Spleen (tissue), 7 donors: ENCODE data around the gene SLC39A11.

Experiments
- CTCF ChIP-seq, 11 experiments: fragments of 200-600 bp in 7 of 11; fragments of 450-650 bp in 4 of 11; sonication (generic) in 4 of 11; IDR thresholded peaks in 8 of 11; conservative IDR thresholded peaks in 3 of 11; 1 replicate in 7 of 11; 2 replicates in 4 of 11; pipeline versions ENCODE4 v1.4.0 to v1.8.0; 2016 to 2021; ENCODE audit warnings: antibody characterized with exemption in 11 of 11, inconsistent platforms in 4 of 11, mild to moderate bottlenecking in 1 of 11
- POLR2A ChIP-seq, 3 donors: fragments of 450-650 bp; IDR thresholded peaks; one replicate each; pipeline ENCODE4 v1.5.1; 2017; ENCODE audit warnings: antibody characterized with exemption in 3 of 3, mild to moderate bottlenecking in 1 of 3
- POLR2AphosphoS5 ChIP-seq, 3 donors: sonication (generic); formaldehyde crosslinking; IDR thresholded peaks; one replicate each; pipeline ENCODE4 v1.5.1; 2017; ENCODE audit warnings: antibody characterized with exemption in 3 of 3
- donor health status: DM: no; HTN: no; CAD: no; lungs with moderate emphysema.
- donor health status: DM: no; HTN: no; CAD: no.
- donor health status: DM: no; HTN: no; CAD: no.

- TF ChIP-seq CTCF (IDR thresholded peaks at IDR 0.05 in 8 of 11, conservative IDR thresholded peaks at IDR 0.05 in 3 of 11) (no peak), POLR2AphosphoS5 (IDR thresholded peaks at IDR 0.05) (no peak), POLR2A (IDR thresholded peaks at IDR 0.05) (no peak)
These were observed 117.8 kb downstream of the SLC39A11 start for GRCh38 chr17:72974605-72975232.
